Breast epithelium (tissue), 4 donors: ENCODE results near the gene GALNT16. TPM values are rescaled to one million over a fixed set of nuclear protein-coding genes. Genes with fewer than 3 reads are reported as not detected.
A peak's percentile ranks its signal among the peaks of the same experiment; 100 is the strongest.

ENCODE experiments used
- DNase-seq, 2 donors: peaks; one replicate each; pipeline ENCODE4 v3.0.0-alpha.2; 2019; ENCODE audit warnings: low spot score in 2 of 2
- H3K27ac ChIP-seq, 2 donors: fragments of 200-600 bp; sonication (generic) in 1 of 2; one replicate each; pipeline ENCODE4 v1.5.1; 2016 to 2019; ENCODE audit warnings: mild to moderate bottlenecking in 1 of 2
- H3K27me3 ChIP-seq, 2 donors: fragments of 200-600 bp; sonication (generic) in 1 of 2; one replicate each; pipeline versions ENCODE4 v1.5.1 to v1.6.0; 2017 to 2019; ENCODE audit warnings: control low read depth in 1 of 2, mild to moderate bottlenecking in 1 of 2
- H3K36me3 ChIP-seq: fragments of 200-600 bp; one replicate; pipeline ENCODE4 v1.5.1; 2019
- H3K4me1 ChIP-seq, 2 donors: fragments of 200-600 bp; sonication (generic); one replicate each; pipeline ENCODE4 v1.5.1; 2016 to 2019; ENCODE audit warnings: control low read depth in 1 of 2
- H3K4me3 ChIP-seq, 3 donors: fragments of 200-600 bp; sonication (generic); 1 replicate in 2 of 3; 2 replicates in 1 of 3; pipeline ENCODE4 v1.5.1; 2016 to 2019; ENCODE audit warnings: mild to moderate bottlenecking in 3 of 3, moderate library complexity in 2 of 3
- H3K9me3 ChIP-seq, 2 donors: fragments of 200-600 bp; sonication (generic) in 1 of 2; one replicate each; pipeline ENCODE4 v1.5.1; 2016 to 2019; ENCODE audit warnings: control low read depth in 1 of 2
- CTCF ChIP-seq, 3 donors: fragments of 450-650 bp; IDR thresholded peaks; one replicate each; pipeline ENCODE4 v1.5.1; 2016 to 2017; ENCODE audit warnings: antibody characterized with exemption in 3 of 3, mild to moderate bottlenecking in 3 of 3, moderate library complexity in 3 of 3
- POLR2A ChIP-seq: fragments of 450-650 bp; IDR thresholded peaks from one replicate; pipeline ENCODE4 v1.6.1; 2016; ENCODE audit warnings: antibody characterized with exemption, mild to moderate bottlenecking, moderate library complexity
- POLR2AphosphoS5 ChIP-seq, 3 donors: sonication (generic); formaldehyde crosslinking; IDR thresholded peaks; one replicate each; pipeline ENCODE4 v1.6.1; 2017; ENCODE audit warnings: antibody characterized with exemption in 3 of 3
- intact Hi-C: fragments of 100-400 bp; cut with DNase I; formaldehyde crosslinking; loops from one replicate; pipeline ENCODE4 v1.15.1; 2023; ENCODE audit warnings: low total_unique reads
- total RNA-seq, 3 donors: library from RNA; depleted of rRNA; stranded (reverse); fragments of >200 nt; gene quantifications; one replicate each; pipeline ENCODE4 v1.1.0, GENCODE V29; 2016

Gene GALNT16
- total RNA-seq, 3 donors from 2014 or later: 6.3 to 20.6 (median 8.8) TPM

- intact Hi-C loops: no loop called here
These were observed 92.0 kb downstream of the GALNT16 start for GRCh38 chr14:69351911-69352310.

GRCh38 chr14:69353168-69353567, 93.2 kb downstream of the GALNT16 start:
- peaks cover 0 to 13% of the 10 kb centered on the region in 2 donors for H3K4me1 ChIP-seq
- H3K27ac ChIP-seq: no peak overlapping the region
- H3K9me3 ChIP-seq: no peaks in the 10 kb centered on the region
- no peak for DNase-seq
- no peak overlapping the region for H3K4me3 ChIP-seq
- TF ChIP-seq POLR2AphosphoS5 (IDR thresholded peaks at IDR 0.05): no peak
- TF ChIP-seq CTCF (IDR thresholded peaks at IDR 0.05): no peak
- no peak for TF ChIP-seq POLR2A
- no peaks in the 10 kb centered on the region for H3K27me3 ChIP-seq
- intact Hi-C loops: no loop called here
- H3K36me3 ChIP-seq: no peaks in the 10 kb centered on the region

More at GRCh38 chr14:69351911-69352310, 92.0 kb downstream of the GALNT16 start:
- no peak for DNase-seq
- H3K36me3 ChIP-seq: no peaks in the 10 kb centered on the region
- no peak overlapping the region for H3K27ac ChIP-seq
- peaks cover 0 to 7% of the 10 kb centered on the region in 2 donors for H3K4me1 ChIP-seq
- H3K27me3 ChIP-seq: no peaks in the 10 kb centered on the region
- no peak overlapping the region for H3K4me3 ChIP-seq
- TF ChIP-seq POLR2AphosphoS5 (IDR thresholded peaks at IDR 0.05) (no peak), CTCF (IDR thresholded peaks at IDR 0.05) (no peak), POLR2A (no peak)
- no peaks in the 10 kb centered on the region for H3K9me3 ChIP-seq

GRCh38 chr14:69354383-69355153, 94.6 kb downstream of the GALNT16 start:
- no peaks in the 10 kb centered on the region for H3K36me3 ChIP-seq
- no peak overlapping the region for H3K4me3 ChIP-seq
- no peak for DNase-seq
- no peaks in the 10 kb centered on the region for H3K9me3 ChIP-seq
- peaks cover 0 to 13% of the 10 kb centered on the region in 2 donors for H3K4me1 ChIP-seq
- no peaks in the 10 kb centered on the region for H3K27me3 ChIP-seq
- H3K27ac ChIP-seq: peak overlapping the region; percentile 65 to 72
- TF ChIP-seq CTCF (IDR thresholded peaks at IDR 0.05) (no peak), POLR2AphosphoS5 (IDR thresholded peaks at IDR 0.05) (no peak), POLR2A (no peak)
- intact Hi-C loops: no loop called here

- Histone ChIP-seq H3K4me3 (no peak overlapping the region), H3K27ac (peak overlapping the region; percentile 65 to 72), H3K9me3 (no peaks in the 10 kb centered on the region), H3K27me3 (no peaks in the 10 kb centered on the region), H3K36me3 (no peaks in the 10 kb centered on the region), H3K4me1 (peaks cover 0 to 13% of the 10 kb centered on the region in 2 donors)
- intact Hi-C loops: no loop called here
- TF ChIP-seq POLR2AphosphoS5 (IDR thresholded peaks at IDR 0.05) (no peak), POLR2A (no peak), CTCF (IDR thresholded peaks at IDR 0.05) (no peak)
- no peak for DNase-seq
These were observed 95.2 kb downstream of the GALNT16 start for GRCh38 chr14:69355154-69355597.

- TF ChIP-seq POLR2A: no peak
- TF ChIP-seq POLR2AphosphoS5 (IDR thresholded peaks at IDR 0.05): peak in 1 of 3 donors; percentile 32
- H3K4me3 ChIP-seq: no peak overlapping the region
- DNase-seq: peak in 1 of 2 donors; percentile 40
- no peaks in the 10 kb centered on the region for H3K9me3 ChIP-seq
- H3K4me1 ChIP-seq: peaks cover 0 to 13% of the 10 kb centered on the region in 2 donors
- intact Hi-C loops: no loop called here
- no peaks in the 10 kb centered on the region for H3K27me3 ChIP-seq
- no peaks in the 10 kb centered on the region for H3K36me3 ChIP-seq
- peak overlapping the region; percentile 65 to 72 for H3K27ac ChIP-seq
These were observed 95.8 kb downstream of the GALNT16 start for GRCh38 chr14:69355607-69356281.
